H9 (cell line): Measurements from ENCODE around the gene SLCO3A1. TPM values are rescaled to one million over a fixed set of nuclear protein-coding genes. Genes with fewer than 3 reads are reported as not detected.

ENCODE experiments used
- DNase-seq: peaks from one replicate; pipeline ENCODE4 v3.0.0-alpha.2; 2017
- H2AFZ ChIP-seq: one replicate; pipeline ENCODE4 v1.6.1; 2013; ENCODE audit warnings: mild to moderate bottlenecking, low read length, control low read depth, moderate library complexity
- H2AK5ac ChIP-seq: 2 replicates; pipeline ENCODE4 v1.6.1; 2013; ENCODE audit warnings: low read length, control low read depth, mixed read lengths; ENCODE audit not compliant: insufficient read length
- H2BK120ac ChIP-seq: one replicate; pipeline ENCODE4 v1.6.1; 2013; ENCODE audit warnings: low read depth, mild to moderate bottlenecking, low read length, control low read depth, inconsistent platforms; ENCODE audit not compliant: poor library complexity, severe bottlenecking
- H2BK12ac ChIP-seq: 2 replicates; pipeline ENCODE4 v1.6.1; 2013; ENCODE audit warnings: low read length, control low read depth, mixed read lengths, low read depth; ENCODE audit not compliant: insufficient read length
- H2BK15ac ChIP-seq: 2 replicates; pipeline ENCODE4 v1.6.1; 2013; ENCODE audit warnings: low read depth, low read length, control low read depth
- H2BK20ac ChIP-seq: one replicate; pipeline ENCODE4 v1.6.1; 2013; ENCODE audit warnings: low read depth, mild to moderate bottlenecking, low read length, control low read depth, inconsistent platforms; ENCODE audit not compliant: poor library complexity, severe bottlenecking
- H2BK5ac ChIP-seq: 2 replicates; pipeline ENCODE4 v1.6.1; 2013; ENCODE audit warnings: low read length, control low read depth, mixed read lengths; ENCODE audit not compliant: insufficient read length
- H3K14ac ChIP-seq: 2 replicates; pipeline ENCODE4 v1.6.1; 2013; ENCODE audit warnings: low read length, control low read depth; ENCODE audit not compliant: insufficient read depth
- H3K18ac ChIP-seq: 2 replicates; pipeline ENCODE4 v1.6.1; 2013; ENCODE audit warnings: low read depth, mild to moderate bottlenecking, mixed read lengths, low read length, control low read depth; ENCODE audit not compliant: insufficient read length
- H3K23ac ChIP-seq: 2 replicates; pipeline ENCODE4 v1.6.1; 2013; ENCODE audit warnings: low read length, control low read depth, mixed read lengths, low read depth; ENCODE audit not compliant: insufficient read length
- H3K23me2 ChIP-seq: 2 replicates; pipeline ENCODE4 v1.6.1; 2013; ENCODE audit warnings: low read depth, mild to moderate bottlenecking, mixed read lengths, low read length, control low read depth; ENCODE audit not compliant: insufficient read length, poor library complexity, severe bottlenecking
- H3K27ac ChIP-seq: 2 replicates; pipeline ENCODE4 v1.5.1; 2013; ENCODE audit warnings: low read length, control low read depth, mixed read lengths, low read depth; ENCODE audit not compliant: insufficient read length
- H3K27me3 ChIP-seq: 2 replicates; pipeline ENCODE4 v1.6.1; 2013; ENCODE audit warnings: low read length, control low read depth, inconsistent platforms; ENCODE audit not compliant: insufficient read depth
- H3K4ac ChIP-seq: 2 replicates; pipeline ENCODE4 v1.6.1; 2013; ENCODE audit warnings: low read depth, mild to moderate bottlenecking, control low read depth, inconsistent platforms, low read length, moderate library complexity
- H3K4me1 ChIP-seq: 2 replicates; pipeline ENCODE4 v1.6.1; 2013; ENCODE audit warnings: low read length, control low read depth, inconsistent platforms; ENCODE audit not compliant: insufficient read depth
- H3K4me2 ChIP-seq: 2 replicates; pipeline ENCODE4 v1.6.1; 2013; ENCODE audit warnings: low read length, control low read depth, mixed read lengths; ENCODE audit not compliant: insufficient read length, insufficient read depth
- H3K56ac ChIP-seq: 2 replicates; pipeline ENCODE4 v1.6.1; 2013; ENCODE audit warnings: low read depth, mild to moderate bottlenecking, mixed read lengths, low read length, control low read depth; ENCODE audit not compliant: insufficient read length
- H3K79me1 ChIP-seq: 2 replicates; pipeline ENCODE4 v1.6.1; 2013; ENCODE audit warnings: low read depth, mild to moderate bottlenecking, moderate library complexity, low read length, control low read depth, inconsistent platforms; ENCODE audit not compliant: insufficient read depth, poor library complexity, severe bottlenecking
- H3K79me2 ChIP-seq: 2 replicates; pipeline ENCODE4 v1.6.1; 2013; ENCODE audit warnings: low read length, control low read depth, inconsistent platforms; ENCODE audit not compliant: insufficient read depth
- H3K9ac ChIP-seq: 2 replicates; pipeline ENCODE4 v1.6.1; 2013; ENCODE audit warnings: low read length, control low read depth, mixed read lengths; ENCODE audit not compliant: insufficient read length; ENCODE audit errors: extremely low read depth
- H3K9me3 ChIP-seq: one replicate; pipeline ENCODE4 v1.6.1; 2013; ENCODE audit warnings: low read depth, low read length, inconsistent platforms; ENCODE audit not compliant: control insufficient read depth
- H3T11ph ChIP-seq: one replicate; pipeline ENCODE4 v1.6.1; 2013; ENCODE audit warnings: mild to moderate bottlenecking, low read length, control low read depth, inconsistent platforms
- H4K20me1 ChIP-seq: one replicate; pipeline ENCODE4 v1.6.1; 2013; ENCODE audit not compliant: control insufficient read depth, insufficient read length, insufficient read depth
- H4K5ac ChIP-seq: 2 replicates; pipeline ENCODE4 v1.6.1; 2013; ENCODE audit warnings: low read depth, mild to moderate bottlenecking, mixed read lengths, low read length, control low read depth; ENCODE audit not compliant: insufficient read length
- H4K8ac ChIP-seq: replicated peaks from 2 replicates; pipeline ENCODE4 v1.6.1; 2013; ENCODE audit warnings: low read length, control low read depth, mixed read lengths, low read depth; ENCODE audit not compliant: insufficient read length
- H4K91ac ChIP-seq: 2 replicates; pipeline ENCODE4 v1.6.1; 2013; ENCODE audit warnings: low read depth, mild to moderate bottlenecking, moderate library complexity, mixed read lengths, low read length, control low read depth; ENCODE audit not compliant: insufficient read length
- H3K27ac Mint-ChIP-seq, 3 experiments: 2 replicates in 2 of 3; 3 replicates in 1 of 3; pipeline ENCODE4 v1.8.0; 2020 to 2021; ENCODE audit warnings: mixed read lengths in 3 of 3, mild to moderate bottlenecking in 1 of 3, moderate library complexity in 1 of 3
- H3K27me3 Mint-ChIP-seq: 2 replicates; pipeline ENCODE4 v1.8.0; 2021; ENCODE audit warnings: low read depth, mild to moderate bottlenecking, moderate library complexity, mixed read lengths
- H3K36me3 Mint-ChIP-seq, 3 experiments: 2 replicates in 2 of 3; 3 replicates in 1 of 3; pipeline ENCODE4 v1.8.0; 2020 to 2021; ENCODE audit warnings: low read depth in 3 of 3, mixed read lengths in 3 of 3; ENCODE audit not compliant: insufficient read depth in 1 of 3
- H3K4me1 Mint-ChIP-seq, 2 experiments: 2 replicates each; pipeline ENCODE4 v1.8.0; 2020; ENCODE audit warnings: mixed read lengths in 2 of 2
- H3K4me3 Mint-ChIP-seq, 2 experiments: 2 replicates in 1 of 2; 3 replicates in 1 of 2; pipeline ENCODE4 v1.8.0; 2020 to 2021; ENCODE audit warnings: mild to moderate bottlenecking in 2 of 2, mixed read lengths in 2 of 2, moderate library complexity in 1 of 2
- H3K9me3 Mint-ChIP-seq, 2 experiments: 2 replicates in 1 of 2; 3 replicates in 1 of 2; pipeline ENCODE4 v1.8.0; 2020; ENCODE audit warnings: mild to moderate bottlenecking in 2 of 2, mixed read lengths in 2 of 2, moderate library complexity in 1 of 2
- CTCF ChIP-seq: fragments of 200-600 bp; sonication (generic); conservative IDR thresholded peaks from 3 replicates; pipeline ENCODE4 v1.8.0; 2021; ENCODE audit warnings: antibody characterized with exemption, mild to moderate bottlenecking
- WGBS: extraction: QIAGEN DNeasy Blood & Tissue Kit; methylation state at CpG from one replicate; pipeline ENCODE4 v1.1.7; 2013; ENCODE audit warnings: missing lambda C conversion rate, low lambda C conversion rate, mixed read lengths; ENCODE audit not compliant: insufficient read length; ENCODE audit errors: extremely low coverage; 5-methylcytosine and 5-hydroxymethylcytosine counted together
- total RNA-seq: library from RNA; stranded (reverse); gene quantifications from 2 replicates; pipeline ENCODE4 v1.2.1, GENCODE V29; 2021

Gene SLCO3A1
- total RNA-seq, 1 experiment from 2014 or later: 9.4 TPM

GRCh38 chr15:92151741-92152140, 298.2 kb downstream of the SLCO3A1 start:
- Histone ChIP-seq H3K4ac (no peak overlapping the region), H2AK5ac (no peak overlapping the region), H3K56ac (no peak overlapping the region), H3K18ac (no peak overlapping the region), H3T11ph (no peak overlapping the region), H2BK5ac (no peak overlapping the region), H2BK120ac (no peak overlapping the region), H2BK12ac (no peak overlapping the region), H3K27me3 (no peaks in the 10 kb centered on the region), H4K91ac (no peak overlapping the region), H2AFZ (no peak overlapping the region), H3K4me2 (no peak overlapping the region), H3K79me2 (no peaks in the 10 kb centered on the region), H3K9ac (no peak overlapping the region), H4K20me1 (no peaks in the 10 kb centered on the region), H4K5ac (no peak overlapping the region), H3K9me3 (no peaks in the 10 kb centered on the region), H3K79me1 (no peaks in the 10 kb centered on the region), H3K4me1 (peaks cover 4% of the 10 kb centered on the region; the same call in 1 of the 2 replicates), H4K8ac (no peak overlapping the region), H3K14ac (no peak overlapping the region), H2BK20ac (no peak overlapping the region), H2BK15ac (no peak overlapping the region), H3K23ac (no peak overlapping the region), H3K27ac (no peak overlapping the region), H3K23me2 (no peaks in the 10 kb centered on the region)
- no peak overlapping the region for H3K27ac Mint-ChIP-seq
- no peaks in the 10 kb centered on the region; the same call in 1 of the 2 replicates for H3K27me3 Mint-ChIP-seq
- no CpG with 5 or more reads among the region's 3 CpGs for WGBS
- H3K9me3 Mint-ChIP-seq: no peaks in the 10 kb centered on the region; a peak in 1 of 5 replicates
- DNase-seq: no peak
- H3K36me3 Mint-ChIP-seq: peaks cover 0 to 5% (median 5%) of the 10 kb centered on the region in 3 experiments; a peak in 2 of 7 replicates
- no peak for TF ChIP-seq CTCF
- H3K4me1 Mint-ChIP-seq: peaks cover 7 to 21% of the 10 kb centered on the region in 2 experiments
- no peak overlapping the region for H3K4me3 Mint-ChIP-seq
